SU-DHL-6 (cell line): Measurements from ENCODE around the gene DSCAML1.

Source experiments
- H2AFZ ChIP-seq: fragments of 200-600 bp; sonication (generic); 2 replicates; pipeline ENCODE4 v1.6.1; 2014; ENCODE audit warnings: low read depth, mild to moderate bottlenecking, moderate library complexity, mixed read lengths, antibody characterized with exemption, low read length; ENCODE audit not compliant: severe bottlenecking
- H3F3A ChIP-seq: fragments of 200-600 bp; shearing (Covaris generic); 2 replicates; pipeline ENCODE4 v1.6.0; 2016; ENCODE audit warnings: antibody characterized with exemption, mild to moderate bottlenecking; ENCODE audit not compliant: insufficient read depth
- H3K27ac ChIP-seq: fragments of 200-600 bp; sonication (generic); 2 replicates; pipeline ENCODE4 v1.5.1; 2016; ENCODE audit warnings: low read depth, mild to moderate bottlenecking, low read length, moderate library complexity, mixed read lengths
- H3K27me3 ChIP-seq: fragments of 200-600 bp; sonication (generic), shearing (Covaris generic); 2 replicates; pipeline ENCODE4 v1.6.0; 2014; ENCODE audit warnings: mild to moderate bottlenecking, low read length
- H3K36me3 ChIP-seq: fragments of 200-600 bp; sonication (generic); 2 replicates; pipeline ENCODE4 v1.6.1; 2014; ENCODE audit warnings: mild to moderate bottlenecking, low read length, mixed read lengths
- H3K4me2 ChIP-seq: fragments of 300-600, 200-600 bp; shearing (Covaris generic), sonication (generic); 2 replicates; pipeline ENCODE4 v1.6.0; 2014; ENCODE audit warnings: low read length, low read depth, mild to moderate bottlenecking; ENCODE audit not compliant: poor library complexity, severe bottlenecking
- H3K4me3 ChIP-seq: fragments of 200-600 bp; sonication (generic); 2 replicates; pipeline ENCODE4 v1.5.1; 2014; ENCODE audit warnings: antibody characterized with exemption, low read length, mild to moderate bottlenecking, mixed read lengths; ENCODE audit not compliant: insufficient read depth, poor library complexity, severe bottlenecking
- H3K79me2 ChIP-seq: fragments of 200-600 bp; sonication (generic); 2 replicates; pipeline ENCODE4 v1.6.1; 2014; ENCODE audit warnings: mild to moderate bottlenecking, low read length, moderate library complexity; ENCODE audit not compliant: insufficient read depth
- H3K9ac ChIP-seq: fragments of 200-600 bp; sonication (generic); 2 replicates; pipeline ENCODE4 v1.7.0; 2014; ENCODE audit warnings: mild to moderate bottlenecking, low read length
- H3K9me2 ChIP-seq: fragments of 200-600 bp; sonication (generic); replicated peaks from 2 replicates; pipeline ENCODE4 v1.6.1; 2014; ENCODE audit warnings: low read length; ENCODE audit not compliant: insufficient read depth
- H3K9me3 ChIP-seq: fragments of 200-600 bp; sonication (generic); 2 replicates; pipeline ENCODE4 v1.6.1; 2014; ENCODE audit warnings: low read length, mixed read lengths; ENCODE audit not compliant: insufficient read depth
- H4K20me1 ChIP-seq: fragments of 200-600 bp; sonication (generic); 2 replicates; pipeline ENCODE4 v1.6.1; 2014; ENCODE audit warnings: low read depth, mild to moderate bottlenecking, antibody characterized with exemption, low read length, moderate library complexity, mixed read lengths
- EZH2phosphoT487 ChIP-seq: fragments of 200-600 bp; sonication (generic), shearing (Covaris generic); conservative IDR thresholded peaks from 2 replicates; pipeline ENCODE4 v1.6.1; 2018; ENCODE audit warnings: mild to moderate bottlenecking, antibody characterized with exemption, low read length, moderate library complexity, mixed read lengths
- TF ChIP-seq, protein P1 (sequence below): fragments of 200-600 bp; sonication (generic); IDR thresholded peaks from one replicate; pipeline ENCODE4 v1.5.1; 2017; ENCODE audit warnings: antibody characterized with exemption, mild to moderate bottlenecking, low read length, moderate library complexity; ENCODE audit not compliant: insufficient read depth, poor library complexity, severe bottlenecking

Gene DSCAML1

DNA sequence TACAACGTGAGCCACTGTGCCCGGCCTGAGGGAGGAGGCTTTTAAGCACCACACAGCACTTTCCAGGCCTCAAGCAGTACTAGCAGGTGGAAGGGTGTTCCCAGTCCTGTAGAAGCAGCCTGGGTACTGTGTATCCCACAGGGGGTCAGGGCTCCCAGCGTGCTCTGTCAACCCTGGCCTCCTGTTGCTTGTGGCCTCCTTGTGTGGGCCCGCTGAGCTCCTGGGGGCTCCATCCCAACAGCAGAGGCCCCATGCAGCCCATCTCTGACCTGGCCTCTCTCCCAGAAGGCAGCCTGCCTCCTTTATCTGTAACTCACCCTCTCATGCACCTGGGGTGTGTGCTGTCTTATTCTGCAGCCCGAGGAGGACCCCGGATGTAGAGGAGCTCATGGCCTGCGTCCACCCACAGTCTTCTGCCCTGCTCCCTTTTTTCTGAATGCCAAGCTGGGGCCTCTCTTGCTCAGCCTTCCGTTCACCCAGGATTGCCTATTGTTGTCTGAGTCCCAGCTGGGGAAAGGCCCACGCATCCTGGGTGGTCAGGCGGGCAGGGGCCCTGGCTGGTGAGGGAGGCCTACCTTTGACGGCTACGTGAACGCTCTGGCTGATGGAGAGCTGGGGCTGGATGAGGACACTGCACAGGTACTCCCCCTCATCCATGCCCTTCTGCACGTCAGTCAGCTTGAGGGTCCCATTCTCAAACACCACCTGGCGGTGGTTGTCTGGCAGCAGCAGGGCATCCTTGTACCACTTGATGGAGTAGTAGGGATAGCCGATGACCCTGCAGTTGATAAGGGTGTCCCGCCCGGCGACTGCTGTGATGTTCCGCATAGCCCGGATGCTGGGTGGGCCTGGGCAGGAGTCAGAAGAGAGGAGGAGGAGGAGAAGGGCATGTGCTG is 280.9 kb downstream of the DSCAML1 start:
- H4K20me1 ChIP-seq = no peaks in the 10 kb centered on the region
- no peak overlapping the region for H3K4me2 ChIP-seq
- H3K27me3 ChIP-seq = no peaks in the 10 kb centered on the region
- no peaks in the 10 kb centered on the region for H3K9me3 ChIP-seq
- H3K9ac ChIP-seq = no peak overlapping the region
- no peaks in the 10 kb centered on the region for H3F3A ChIP-seq
- no peak overlapping the region for H3K4me3 ChIP-seq
- no peaks in the 10 kb centered on the region for H3K36me3 ChIP-seq
- no peaks in the 10 kb centered on the region for H3K9me2 ChIP-seq
- H2AFZ ChIP-seq = no peak overlapping the region
- no peak overlapping the region for H3K27ac ChIP-seq
- TF ChIP-seq EZH2phosphoT487 = no peak
- TF ChIP-seq, protein P1, sequence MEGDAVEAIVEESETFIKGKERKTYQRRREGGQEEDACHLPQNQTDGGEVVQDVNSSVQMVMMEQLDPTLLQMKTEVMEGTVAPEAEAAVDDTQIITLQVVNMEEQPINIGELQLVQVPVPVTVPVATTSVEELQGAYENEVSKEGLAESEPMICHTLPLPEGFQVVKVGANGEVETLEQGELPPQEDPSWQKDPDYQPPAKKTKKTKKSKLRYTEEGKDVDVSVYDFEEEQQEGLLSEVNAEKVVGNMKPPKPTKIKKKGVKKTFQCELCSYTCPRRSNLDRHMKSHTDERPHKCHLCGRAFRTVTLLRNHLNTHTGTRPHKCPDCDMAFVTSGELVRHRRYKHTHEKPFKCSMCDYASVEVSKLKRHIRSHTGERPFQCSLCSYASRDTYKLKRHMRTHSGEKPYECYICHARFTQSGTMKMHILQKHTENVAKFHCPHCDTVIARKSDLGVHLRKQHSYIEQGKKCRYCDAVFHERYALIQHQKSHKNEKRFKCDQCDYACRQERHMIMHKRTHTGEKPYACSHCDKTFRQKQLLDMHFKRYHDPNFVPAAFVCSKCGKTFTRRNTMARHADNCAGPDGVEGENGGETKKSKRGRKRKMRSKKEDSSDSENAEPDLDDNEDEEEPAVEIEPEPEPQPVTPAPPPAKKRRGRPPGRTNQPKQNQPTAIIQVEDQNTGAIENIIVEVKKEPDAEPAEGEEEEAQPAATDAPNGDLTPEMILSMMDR = no peak
- no peaks in the 10 kb centered on the region for H3K79me2 ChIP-seq

DNA sequence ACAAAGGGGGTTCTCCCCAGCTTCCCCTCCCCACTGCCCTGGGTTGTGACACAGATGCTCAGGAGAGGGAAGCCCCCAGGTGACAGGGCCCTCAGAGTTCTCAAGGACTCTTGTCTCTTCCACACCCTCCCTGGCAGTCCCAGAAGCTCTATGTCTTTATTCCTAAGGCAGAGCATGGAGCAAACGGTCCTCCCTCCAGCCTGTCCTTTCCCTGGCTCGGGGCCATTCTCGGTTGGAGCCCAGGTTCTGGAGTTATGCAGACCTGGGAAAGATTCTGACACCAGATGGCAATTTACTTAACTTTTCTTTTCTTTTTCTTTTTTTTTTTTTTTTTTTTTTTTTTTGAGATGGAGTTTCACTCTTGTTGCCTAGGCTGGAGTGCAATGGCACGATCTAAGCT is 282.8 kb downstream of the DSCAML1 start:
- Histone ChIP-seq H3K9me3 (no peaks in the 10 kb centered on the region), H3K9ac (no peak overlapping the region), H4K20me1 (no peaks in the 10 kb centered on the region), H3K36me3 (no peaks in the 10 kb centered on the region), H3K4me2 (no peak overlapping the region), H3K4me3 (no peak overlapping the region), H3K79me2 (no peaks in the 10 kb centered on the region), H3F3A (no peaks in the 10 kb centered on the region), H3K9me2 (no peaks in the 10 kb centered on the region), H3K27ac (no peak overlapping the region), H3K27me3 (no peaks in the 10 kb centered on the region), H2AFZ (no peak overlapping the region)
- no peak for TF ChIP-seq EZH2phosphoT487
- TF ChIP-seq, protein P1 = no peak

DNA sequence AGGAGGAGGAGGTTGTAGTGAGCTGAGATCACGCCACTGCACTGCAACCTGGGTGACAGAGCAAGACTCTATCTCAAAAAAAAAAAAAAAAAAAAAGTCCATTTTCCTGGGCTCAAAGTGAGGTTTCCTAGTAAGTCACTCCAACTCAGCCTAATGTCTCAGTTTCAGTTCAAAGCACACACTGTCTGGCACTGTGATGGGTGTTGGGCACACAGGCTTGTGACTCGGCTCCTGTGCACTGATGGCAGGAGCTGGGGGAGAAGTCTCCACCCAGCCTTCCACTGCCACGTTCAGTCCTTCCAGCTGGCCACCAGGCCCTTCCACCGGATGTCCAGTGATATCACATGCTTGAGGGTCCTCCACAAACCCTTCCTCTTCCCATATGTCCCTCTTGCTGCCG is 283.4 kb downstream of the DSCAML1 start:
- H2AFZ ChIP-seq = no peak overlapping the region
- H3K4me3 ChIP-seq = no peak overlapping the region
- no peaks in the 10 kb centered on the region for H3K27me3 ChIP-seq
- no peaks in the 10 kb centered on the region for H3F3A ChIP-seq
- no peak overlapping the region for H3K9ac ChIP-seq
- H3K9me2 ChIP-seq = no peaks in the 10 kb centered on the region
- TF ChIP-seq, protein P1 = no peak
- TF ChIP-seq EZH2phosphoT487 = no peak
- no peaks in the 10 kb centered on the region for H3K36me3 ChIP-seq
- H3K9me3 ChIP-seq = no peaks in the 10 kb centered on the region
- no peak overlapping the region for H3K27ac ChIP-seq
- H4K20me1 ChIP-seq = no peaks in the 10 kb centered on the region
- H3K4me2 ChIP-seq = no peak overlapping the region
- H3K79me2 ChIP-seq = no peaks in the 10 kb centered on the region
